Amygdala (tissue), 56 donors: ENCODE results near the gene C3orf18.

Experiments
- DNase-seq, 56 donors: peaks; one replicate each; lab custom pipeline; 2025; lab: John Stamatoyannopoulos, UW

The C3orf18 gene

DNA sequence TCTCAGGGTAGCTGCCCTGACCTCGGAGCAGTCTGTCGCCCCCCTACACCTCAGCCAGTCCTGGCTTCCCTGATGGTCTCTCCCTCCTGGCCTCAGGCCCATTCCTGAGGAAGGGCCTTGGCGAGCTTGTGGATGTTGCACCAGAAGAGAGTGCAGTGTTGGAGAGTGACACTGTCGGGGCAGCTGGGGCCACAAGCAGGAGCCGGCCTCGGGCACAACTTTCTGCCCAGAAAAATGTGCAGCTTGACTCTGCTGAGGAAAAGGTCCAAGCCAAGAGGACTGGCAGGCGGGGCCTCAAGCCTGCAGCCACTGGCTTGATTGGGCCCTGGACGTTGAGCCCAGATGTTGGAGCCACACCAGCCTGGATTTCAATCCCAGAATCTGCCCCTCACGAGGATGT lies 14.5 kb upstream of the C3orf18 start:
- no peak for DNase-seq

DNA sequence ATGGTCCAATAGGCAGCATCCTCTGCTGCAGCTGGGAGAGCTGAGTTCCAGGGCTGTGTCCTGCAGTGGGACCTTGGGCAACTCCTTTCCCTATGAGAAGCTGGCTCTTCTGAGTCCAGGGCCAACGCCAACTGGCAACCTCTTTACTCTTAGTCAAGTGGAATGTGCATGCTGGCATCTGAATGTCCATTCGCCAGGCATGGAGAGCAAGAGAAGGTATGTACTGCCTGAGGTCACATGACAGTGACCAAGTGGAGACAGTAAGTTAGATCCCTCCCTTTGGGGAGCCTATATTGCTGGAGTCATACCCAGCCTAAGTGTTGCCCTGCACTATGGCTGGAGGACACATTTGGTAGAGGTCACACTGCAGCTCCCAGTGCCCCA lies 13.9 kb upstream of the C3orf18 start:
- no peak for DNase-seq

GRCh38 chr3:50580683-50581458 lies 13.3 kb upstream of the C3orf18 start:
- DNase-seq = no peak

DNA sequence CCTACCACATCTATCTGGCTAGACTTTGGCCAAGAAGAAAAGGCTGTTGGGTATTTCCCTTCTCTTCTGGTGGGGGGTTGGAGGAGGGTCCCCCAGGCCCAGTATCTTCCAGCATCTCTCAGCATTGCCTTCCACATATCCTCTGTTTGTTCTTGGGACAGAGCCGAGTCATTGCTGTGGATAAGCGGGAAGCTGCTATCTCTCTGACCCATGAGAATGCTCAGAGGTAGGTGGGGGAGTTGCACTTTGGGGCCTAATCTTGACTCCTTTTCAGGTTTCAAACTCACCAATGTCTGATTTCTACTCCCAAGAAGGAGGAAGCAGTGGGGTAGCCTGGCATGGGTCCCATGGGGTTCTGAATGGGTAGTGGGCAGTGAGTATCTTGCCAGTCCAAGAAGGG lies 9.8 kb upstream of the C3orf18 start:
- no peak for DNase-seq

DNA sequence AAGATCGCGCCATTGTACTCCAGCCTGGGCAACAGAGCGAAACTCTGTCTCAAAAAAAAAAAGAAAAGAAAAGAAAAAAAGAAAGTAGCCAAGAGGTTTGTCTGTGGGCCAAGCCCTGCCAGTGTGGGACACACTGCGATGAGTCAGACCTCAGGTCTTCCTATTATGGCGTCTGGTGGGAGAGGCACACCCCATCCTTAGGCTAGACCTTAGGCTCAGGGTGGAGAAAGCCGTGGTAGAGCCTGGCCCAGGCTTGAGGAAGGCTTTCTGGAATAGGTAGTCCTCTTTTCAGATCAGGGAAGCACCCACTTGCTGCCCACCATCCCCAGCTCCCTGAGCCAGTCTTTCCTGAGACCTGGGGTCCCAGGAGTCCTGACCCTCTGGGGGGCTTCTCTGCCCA lies 7.8 kb upstream of the C3orf18 start:
- no peak for DNase-seq

DNA sequence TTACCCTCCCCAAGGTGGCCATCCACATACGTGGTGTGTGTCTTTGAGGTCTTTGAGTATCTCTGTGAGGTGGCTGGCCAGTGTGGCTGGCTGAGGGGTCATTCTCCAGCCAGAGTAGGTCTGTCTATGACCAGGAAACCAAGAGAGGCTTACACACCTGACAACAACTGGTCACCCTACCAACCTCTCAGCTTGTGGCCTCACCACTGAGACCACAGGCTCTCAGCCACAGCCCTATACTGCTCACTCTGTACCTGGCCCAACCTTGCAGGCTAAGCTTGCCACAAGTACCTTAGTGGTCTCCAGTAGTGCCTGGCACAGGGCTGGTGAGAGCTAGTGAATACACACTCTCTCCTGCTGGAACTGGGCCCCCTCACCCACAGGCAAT lies 6.9 kb upstream of the C3orf18 start:
- no peak for DNase-seq

GRCh38 chr3:50573566-50574443 lies 6.3 kb upstream of the C3orf18 start:
- no peak for DNase-seq

- no peak for DNase-seq
Measured at GRCh38 chr3:50572801-50573371, 5.3 kb upstream of the C3orf18 start.

GRCh38 chr3:50572158-50572557 lies 4.6 kb upstream of the C3orf18 start:
- peak in 45 of 56 donors; percentile 5 to 75 (median 30) for DNase-seq

GRCh38 chr3:50571486-50571885 lies 3.9 kb upstream of the C3orf18 start:
- DNase-seq = no peak

GRCh38 chr3:50570508-50571279 lies 3.1 kb upstream of the C3orf18 start:
- no peak for DNase-seq

DNA sequence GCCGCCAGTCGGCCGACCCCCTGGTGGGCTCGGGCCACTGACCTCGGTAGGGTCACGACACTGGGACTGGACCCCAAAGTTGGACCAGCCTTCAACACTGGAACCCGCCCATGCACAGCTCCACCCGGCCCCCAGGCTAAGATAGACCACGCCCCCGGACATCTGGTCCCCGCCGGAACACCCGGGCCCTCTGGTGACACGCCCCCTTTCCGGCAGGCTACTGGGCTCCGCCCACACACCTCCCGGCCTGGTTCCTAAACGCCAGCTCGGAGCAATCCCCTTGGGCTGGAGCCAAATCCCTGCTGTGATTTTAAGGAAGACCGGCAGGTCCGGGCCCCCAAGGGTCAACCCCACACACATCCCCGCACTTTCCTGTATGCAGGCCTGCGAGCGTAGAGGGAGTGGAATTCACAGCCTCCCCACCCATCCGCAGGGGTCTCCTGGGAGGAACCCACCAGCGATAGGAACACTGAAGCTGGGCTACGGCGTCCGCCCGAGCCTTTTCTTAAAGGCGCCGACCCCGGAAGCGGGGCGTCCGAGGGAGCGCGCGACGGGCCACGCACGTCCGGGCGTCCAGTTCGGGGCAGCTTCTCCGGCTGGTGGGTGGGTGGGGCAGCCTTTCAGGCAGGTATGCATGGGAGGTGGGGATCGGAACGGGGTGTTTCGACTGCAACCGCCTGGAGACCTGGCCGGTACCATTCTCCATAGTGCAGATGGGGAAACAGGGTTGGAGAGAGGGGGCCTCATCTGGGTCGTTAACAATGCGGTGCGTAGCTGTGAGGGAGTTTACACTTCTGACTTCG lies 1.6 kb upstream of the C3orf18 start, which contains the start of gene HEMK1:
Gene HEMK1, plus strand, starts transcription at position 576 of the 803 bp plus-strand sequence. CDS start 1,583 bp downstream, outside the sequence.
- peak; percentile 78 to 99 (median 94) for DNase-seq

GRCh38 chr3:50567011-50567385 lies 549 bp downstream of the C3orf18 start:
- peak in 1 of 56 donors; percentile 33 for DNase-seq

DNA sequence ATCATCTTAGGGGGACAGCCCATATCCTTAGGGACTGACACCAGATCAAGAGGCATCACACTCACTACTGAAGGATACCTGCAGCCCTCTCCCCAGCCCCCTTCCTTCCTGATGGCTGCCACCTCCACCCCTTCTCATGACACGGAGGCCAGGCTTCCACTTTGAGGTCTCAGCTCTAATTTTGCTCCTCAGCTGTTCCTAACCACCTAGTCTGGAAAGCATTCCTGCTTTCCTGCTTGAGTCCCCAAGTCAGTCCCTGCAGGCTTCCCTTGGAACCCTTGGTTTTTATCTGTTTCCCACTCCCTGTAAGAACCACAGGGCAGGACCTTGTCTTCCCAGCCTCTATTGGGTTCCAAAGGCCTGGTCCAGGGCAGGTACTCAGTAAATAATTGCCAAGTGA lies 3.2 kb downstream of the C3orf18 start:
- no peak for DNase-seq

DNA sequence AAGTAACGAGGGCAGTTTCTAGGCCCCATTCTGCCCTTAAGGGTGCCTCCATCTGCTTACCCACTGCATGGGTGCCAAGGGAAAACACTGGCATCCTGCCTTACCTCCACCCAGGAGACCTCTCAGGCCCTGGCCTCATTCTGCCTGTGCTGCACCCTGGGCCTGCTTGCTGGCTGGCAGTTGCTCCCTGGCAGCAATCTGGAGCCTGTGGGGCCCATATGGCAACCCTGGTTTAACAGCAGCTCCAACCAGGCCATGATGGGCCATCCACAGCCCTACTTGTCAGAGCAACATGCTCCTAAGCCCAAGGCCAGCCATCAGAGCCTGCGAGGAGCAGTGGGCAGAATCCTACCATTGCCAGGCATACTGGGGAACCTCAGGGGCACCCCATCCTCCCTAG lies 3.7 kb downstream of the C3orf18 start:
- peak in 3 of 56 donors; percentile 15 to 27 (median 21) for DNase-seq

GRCh38 chr3:50562861-50563260 lies 4.7 kb downstream of the C3orf18 start:
- no peak for DNase-seq

DNA sequence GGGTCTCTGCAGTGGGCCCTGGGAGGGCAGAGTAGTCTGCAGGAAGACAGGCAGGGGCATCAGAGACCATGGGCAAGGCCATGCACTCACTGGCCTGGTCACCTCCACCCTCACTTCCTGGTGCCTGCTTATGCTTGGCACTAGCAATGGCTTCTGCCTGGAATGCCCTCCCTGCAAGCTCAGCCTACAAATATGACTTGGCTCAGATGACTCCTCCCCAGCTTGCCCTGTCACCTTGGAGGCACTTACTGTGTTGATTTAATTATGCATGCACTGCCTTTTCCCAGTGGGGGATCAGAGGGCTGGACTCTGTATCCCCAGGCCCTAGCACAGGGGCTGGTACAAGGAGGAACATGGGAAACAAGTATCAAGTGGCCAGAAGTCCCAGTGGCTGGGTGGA lies 7.8 kb downstream of the C3orf18 start:
- no peak for DNase-seq

DNA sequence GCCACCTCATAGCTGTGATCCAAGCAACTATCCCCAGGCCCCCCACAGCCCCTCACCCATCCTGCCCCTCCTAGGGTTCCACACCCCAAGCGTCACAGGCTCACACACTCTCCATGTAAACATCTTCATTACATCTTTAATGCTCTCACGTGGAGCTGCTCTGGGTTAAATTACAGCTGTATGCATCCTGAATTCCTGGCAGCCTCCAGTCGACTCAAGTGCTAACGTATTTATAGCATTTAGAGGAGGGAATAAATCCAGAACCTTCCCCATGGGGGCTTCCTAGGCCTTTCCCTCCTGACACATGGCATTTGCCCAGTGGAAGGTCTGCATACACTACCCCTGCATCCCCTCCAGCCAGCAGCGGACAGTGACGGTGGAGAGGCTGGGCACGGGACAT lies 9.6 kb downstream of the C3orf18 start:
- no peak for DNase-seq

GRCh38 chr3:50557106-50557505 lies 10.4 kb downstream of the C3orf18 start:
- DNase-seq = no peak

GRCh38 chr3:50554553-50554952 lies 13.0 kb downstream of the C3orf18 start:
- no peak for DNase-seq
